NCI-H526 (cell line): ENCODE measurements around the gene UBE2H.
A peak's percentile ranks its signal among the peaks of the same experiment; 100 is the strongest.

Source experiments
- DNase-seq, 2 experiments: peaks; one replicate each; lab custom pipeline; 2025; lab: John Stamatoyannopoulos, UW

Gene UBE2H

DNA sequence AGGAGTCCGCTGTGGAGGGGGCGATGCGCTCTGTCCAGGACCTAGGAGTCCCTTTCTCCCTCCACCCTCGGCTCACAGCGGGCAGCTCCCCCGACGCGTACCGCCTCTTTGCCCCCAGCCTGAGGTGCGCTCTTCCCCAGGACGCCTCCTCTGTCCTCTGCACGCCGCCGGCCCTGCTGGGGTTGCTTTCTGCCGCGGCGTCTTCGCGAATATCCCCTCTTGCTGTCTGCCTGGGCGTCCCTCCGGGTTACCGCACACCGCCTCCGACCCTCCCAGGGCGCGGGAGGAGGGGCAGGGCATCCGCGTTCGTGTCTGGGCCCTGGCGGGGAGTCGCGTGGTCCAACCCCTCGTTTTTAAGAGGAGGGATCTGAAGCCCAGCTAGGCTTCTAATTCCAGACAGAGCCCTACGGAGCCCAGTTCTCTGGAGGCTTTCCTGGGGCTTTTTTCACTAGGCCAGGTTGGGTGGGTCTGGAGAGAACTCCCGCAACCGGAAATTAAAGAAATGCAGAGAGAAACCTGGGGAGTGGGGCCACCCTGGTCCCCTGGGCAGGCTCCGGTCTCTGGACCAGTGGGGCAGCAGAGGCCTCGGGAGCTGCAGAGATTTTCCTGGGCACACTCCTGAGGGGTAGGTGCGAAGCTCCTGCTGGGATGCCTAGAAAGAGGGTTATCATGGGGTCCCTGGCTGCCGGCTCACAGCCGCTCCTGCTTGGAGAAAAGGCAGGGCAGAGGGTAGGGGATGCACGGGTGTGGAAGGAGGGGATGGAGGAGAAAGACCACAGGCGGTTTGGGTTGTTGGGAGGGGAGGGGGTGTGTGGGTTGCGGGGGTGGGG, 166.9 kb downstream of the UBE2H start:
- no peak for DNase-seq

DNA sequence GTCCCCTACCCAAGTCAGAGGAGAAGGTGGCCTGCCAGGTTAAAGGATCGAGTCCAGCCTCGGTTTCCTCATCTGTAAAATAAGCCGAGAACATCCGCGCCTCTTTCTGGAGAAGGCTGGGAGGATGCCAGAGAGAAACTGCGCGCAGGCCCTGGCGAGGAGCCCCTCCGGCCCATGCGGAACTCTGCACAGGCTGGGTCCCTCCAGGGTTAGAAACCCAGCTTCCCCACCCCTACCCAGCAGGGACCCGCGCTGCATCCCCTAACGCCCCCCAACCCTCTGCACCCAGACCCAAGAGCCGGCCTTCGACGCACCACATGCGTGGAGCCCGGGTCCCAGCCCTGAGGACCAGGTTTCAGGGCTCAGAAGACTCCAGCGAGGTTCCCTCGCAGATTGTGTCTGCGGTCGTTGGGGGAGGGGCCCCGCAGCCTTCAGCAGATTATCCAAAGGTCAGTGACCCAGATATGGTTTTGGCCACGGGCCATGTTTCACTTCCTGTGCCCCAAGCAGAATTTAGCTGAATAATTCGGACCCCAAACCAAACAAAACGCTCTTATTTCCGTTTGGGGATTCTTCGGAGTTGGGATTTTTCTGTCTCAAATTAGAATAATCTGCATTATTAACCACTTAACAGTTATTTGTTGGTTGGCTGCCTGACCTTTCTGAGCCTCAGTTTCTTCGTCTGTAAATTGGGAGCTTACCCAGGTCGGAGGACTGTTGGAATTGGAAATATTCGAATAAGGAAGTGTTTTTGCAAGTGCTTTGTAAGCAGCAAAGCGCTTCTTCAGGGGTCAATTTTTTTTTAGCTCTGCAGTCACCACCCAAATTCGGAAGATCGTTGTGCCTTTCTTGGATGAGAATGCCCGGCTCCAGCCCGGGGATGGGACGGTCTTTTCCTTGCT, 167.7 kb downstream of the UBE2H start:
- DNase-seq, result no peak

DNA sequence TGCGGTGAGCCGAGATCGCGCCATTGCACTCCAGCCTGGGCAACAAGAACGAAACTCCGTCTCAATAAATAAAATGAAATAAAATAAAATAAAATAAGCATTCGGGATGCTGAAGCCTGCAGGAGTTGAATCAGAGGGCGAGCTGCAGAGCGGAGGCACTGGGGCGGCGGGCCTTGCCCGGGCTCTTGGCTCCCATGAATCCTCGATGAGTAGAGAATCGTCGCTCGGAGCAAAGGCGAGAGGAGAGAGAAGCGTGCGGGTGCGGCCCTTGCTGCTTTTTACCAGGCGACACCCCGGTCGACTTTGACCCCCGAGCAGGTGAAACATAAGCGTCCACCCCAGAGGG, 168.3 kb downstream of the UBE2H start:
- DNase-seq, result no peak

DNA sequence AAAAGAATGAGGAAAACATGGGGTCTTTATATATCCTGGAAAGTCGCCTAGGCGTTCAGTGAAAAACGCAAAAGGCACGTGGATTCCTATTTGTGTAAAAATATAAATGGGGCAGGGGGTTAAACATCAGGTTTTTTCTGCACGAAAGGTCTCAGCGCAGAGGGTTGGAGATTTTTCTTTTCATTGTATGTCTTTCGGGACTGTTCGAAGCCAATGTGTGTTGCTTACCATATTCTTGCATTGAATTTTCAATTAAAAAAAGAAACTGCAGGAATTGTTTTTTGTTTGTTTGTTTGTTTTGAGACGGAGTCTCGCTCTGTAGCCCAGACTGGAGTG, 169.2 kb downstream of the UBE2H start:
- DNase-seq, result no peak

DNA sequence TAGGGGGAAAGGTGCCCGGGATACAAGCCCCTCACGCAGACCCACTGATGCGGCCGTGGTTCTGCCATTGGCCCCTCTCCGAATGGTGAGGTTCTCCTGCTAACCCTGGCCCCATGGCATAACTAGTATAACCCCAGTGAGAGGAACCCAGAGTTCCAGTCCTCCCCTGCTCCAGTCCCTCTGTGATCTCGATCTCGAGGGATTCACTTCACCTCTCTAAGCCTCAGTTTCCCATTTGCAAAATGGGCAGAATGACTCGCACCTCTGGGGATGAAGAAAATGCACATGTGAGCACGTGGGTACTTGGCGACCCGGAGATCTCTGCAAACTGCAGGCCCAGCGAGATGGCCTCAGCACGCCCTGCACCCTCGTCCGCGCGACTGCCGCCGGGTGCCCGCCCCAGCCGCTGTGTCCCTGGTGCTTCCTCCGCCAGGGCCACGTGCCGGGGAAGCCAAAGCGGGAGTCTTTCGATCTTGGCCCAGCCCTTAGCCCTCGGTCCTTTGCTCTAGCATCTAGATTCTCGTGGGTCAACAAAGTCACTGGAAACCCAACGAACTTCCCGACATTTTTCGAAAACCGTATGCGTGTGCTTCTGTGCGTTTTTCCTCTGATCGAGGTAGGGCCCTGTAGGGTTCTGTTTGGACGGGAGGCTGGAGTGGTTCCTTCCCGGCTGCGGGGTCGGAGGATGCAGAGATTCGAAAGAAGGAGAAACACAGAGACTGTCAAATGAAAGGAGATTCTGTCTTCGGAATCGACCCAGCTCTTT, 169.8 kb downstream of the UBE2H start:
- DNase-seq, result no peak

DNA sequence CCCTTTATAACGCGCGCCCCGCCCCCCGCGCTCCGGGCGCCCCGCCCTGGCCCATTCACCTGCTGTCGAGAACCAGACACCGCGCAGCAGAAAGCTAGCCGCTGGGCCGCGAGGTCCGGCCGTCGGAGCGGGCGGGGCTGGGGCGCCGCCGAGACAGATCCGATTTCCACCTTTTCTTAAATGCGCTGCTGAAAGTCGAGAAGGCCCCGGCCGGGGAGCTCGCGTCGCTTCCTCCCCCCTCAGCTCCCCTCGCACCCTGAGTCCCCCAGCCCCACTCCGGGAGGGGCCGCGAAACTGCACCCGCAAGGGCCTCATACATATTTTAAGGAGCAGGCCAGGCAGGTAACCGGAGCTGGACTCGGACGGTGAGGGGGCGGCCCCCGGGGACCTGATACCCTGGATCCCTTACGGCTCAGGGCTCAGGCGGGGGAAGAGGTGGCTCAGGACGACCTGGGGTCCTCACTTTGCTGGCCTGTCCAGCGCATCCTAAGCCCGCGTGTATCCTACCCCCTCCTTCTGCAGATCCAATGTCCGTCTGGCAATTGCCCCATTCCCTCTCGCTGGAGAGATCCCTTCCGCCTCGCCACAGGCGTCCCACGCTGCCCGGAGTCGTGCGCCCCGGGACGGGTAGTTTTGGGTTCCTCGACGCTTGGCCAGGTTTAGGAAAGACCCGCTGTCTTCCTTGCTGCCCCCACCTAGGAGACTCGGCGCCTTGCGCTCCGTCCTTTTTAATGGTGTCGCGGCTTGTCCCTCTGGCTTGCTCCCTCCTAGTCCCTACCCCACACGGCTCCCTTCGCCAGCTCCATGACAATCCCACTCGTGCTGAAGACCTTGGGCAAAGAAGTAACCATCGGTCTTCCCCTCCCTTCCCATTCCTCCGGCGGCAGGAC, 170.6 kb downstream of the UBE2H start:
- DNase-seq, result peak; percentile 64 to 95

DNA sequence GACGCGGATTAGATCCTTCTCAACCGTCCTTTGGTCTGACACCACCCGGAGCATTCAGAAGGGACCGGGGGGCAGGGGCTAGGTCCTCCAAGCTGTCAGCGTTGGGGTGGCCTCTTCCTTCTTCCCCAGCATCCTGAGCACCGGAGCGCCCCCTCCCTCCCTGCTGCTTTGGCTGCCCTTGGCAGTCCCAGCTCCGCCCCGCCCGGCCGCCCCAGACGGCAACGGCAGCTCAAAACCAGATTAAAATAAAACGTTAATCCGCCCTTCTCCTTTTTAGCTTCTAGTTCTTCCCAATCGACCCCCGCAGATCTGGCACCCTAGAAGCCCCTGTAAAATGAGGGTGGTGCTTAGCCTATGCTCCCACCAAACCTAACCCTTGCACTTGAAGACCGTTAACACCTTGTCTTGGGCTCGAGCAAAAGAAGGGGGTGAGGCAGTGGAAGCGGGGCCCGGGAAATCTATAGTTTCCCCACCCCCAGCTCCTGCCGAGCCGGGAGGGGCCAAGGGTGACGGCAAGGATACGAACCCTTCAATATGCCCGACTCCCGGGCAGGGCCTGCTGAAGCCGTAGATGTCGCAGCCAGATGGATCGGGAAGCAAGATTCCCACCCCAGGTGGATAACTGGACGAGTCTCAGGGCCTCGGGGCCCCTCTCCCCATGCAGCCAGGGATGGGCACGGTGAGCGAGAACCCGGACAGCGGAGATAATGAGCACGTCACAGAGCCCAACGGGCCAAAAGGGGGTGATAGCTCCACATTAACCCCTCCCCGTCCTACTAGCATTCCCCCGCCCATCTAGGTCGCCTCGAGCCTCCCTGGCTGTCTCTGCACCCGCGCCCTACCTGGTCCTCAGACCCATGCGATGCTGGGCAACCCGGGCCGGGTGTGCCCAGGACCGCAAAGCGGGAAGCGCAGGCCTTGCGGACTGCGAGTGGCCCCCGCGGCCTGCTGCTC, 171.5 kb downstream of the UBE2H start:
- DNase-seq, result peak; percentile 76 to 95
